ENCODE measurements around the gene NOXA1. TPM values are rescaled to one million over a fixed set of nuclear protein-coding genes. Genes with fewer than 3 reads are reported as not detected.
A peak's percentile ranks its signal among the peaks of the same experiment; 100 is the strongest.

NOXA1 gene
- total RNA-seq, 4 donors from 2014 or later = 6.3 to 11.4 (median 10.1) TPM

GRCh38 chr9:137388589-137389427 is 34.4 kb upstream of the NOXA1 start:
- H3K9me3 ChIP-seq = no peaks in the 10 kb centered on the region
- no peak overlapping the region for H3K4me3 ChIP-seq
- no peaks in the 10 kb centered on the region for H3K27me3 ChIP-seq
- no peak for DNase-seq (ENCODE audit: low spot score in 2 of 2)
- H3K4me1 ChIP-seq = peaks cover 0 to 15% (median 0%) of the 10 kb centered on the region in 4 donors
- H3K36me3 ChIP-seq = peaks cover 0 to 64% (median 0%) of the 10 kb centered on the region in 3 donors
- no peak overlapping the region for H3K27ac ChIP-seq
- TF ChIP-seq, protein P1, sequence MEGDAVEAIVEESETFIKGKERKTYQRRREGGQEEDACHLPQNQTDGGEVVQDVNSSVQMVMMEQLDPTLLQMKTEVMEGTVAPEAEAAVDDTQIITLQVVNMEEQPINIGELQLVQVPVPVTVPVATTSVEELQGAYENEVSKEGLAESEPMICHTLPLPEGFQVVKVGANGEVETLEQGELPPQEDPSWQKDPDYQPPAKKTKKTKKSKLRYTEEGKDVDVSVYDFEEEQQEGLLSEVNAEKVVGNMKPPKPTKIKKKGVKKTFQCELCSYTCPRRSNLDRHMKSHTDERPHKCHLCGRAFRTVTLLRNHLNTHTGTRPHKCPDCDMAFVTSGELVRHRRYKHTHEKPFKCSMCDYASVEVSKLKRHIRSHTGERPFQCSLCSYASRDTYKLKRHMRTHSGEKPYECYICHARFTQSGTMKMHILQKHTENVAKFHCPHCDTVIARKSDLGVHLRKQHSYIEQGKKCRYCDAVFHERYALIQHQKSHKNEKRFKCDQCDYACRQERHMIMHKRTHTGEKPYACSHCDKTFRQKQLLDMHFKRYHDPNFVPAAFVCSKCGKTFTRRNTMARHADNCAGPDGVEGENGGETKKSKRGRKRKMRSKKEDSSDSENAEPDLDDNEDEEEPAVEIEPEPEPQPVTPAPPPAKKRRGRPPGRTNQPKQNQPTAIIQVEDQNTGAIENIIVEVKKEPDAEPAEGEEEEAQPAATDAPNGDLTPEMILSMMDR (IDR thresholded peaks at IDR 0.05) = no peak
- TF ChIP-seq EP300 (IDR thresholded peaks at IDR 0.05) = no peak
- TF ChIP-seq POLR2A (IDR thresholded peaks at IDR 0.05) = no peak
- 86 to 87% methylated on average over 37 to 44 of the region's 47 CpGs for WGBS, 2 donors

DNA sequence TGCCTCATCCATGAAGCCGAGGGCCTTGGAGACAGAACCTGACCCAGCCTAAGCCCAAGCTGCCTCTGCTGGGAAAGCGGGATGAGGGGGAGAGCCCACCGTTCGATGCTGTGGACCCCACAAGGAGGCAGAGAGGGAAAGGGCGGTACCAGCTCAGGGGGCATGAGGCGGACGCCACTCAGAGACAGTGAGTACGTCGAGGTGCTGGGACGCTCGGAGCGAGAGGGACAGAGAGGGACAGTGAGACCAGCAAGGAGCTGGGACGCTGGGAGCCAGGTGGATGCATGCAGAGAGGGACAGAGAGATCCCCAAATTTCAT is 33.8 kb upstream of the NOXA1 start:
- WGBS, 2 donors = 93 to 95% methylated on average over 13 of the region's 13 CpGs
- peaks cover 0 to 62% (median 0%) of the 10 kb centered on the region in 3 donors for H3K36me3 ChIP-seq
- H3K4me1 ChIP-seq = peaks cover 0 to 15% (median 0%) of the 10 kb centered on the region in 4 donors
- H3K27me3 ChIP-seq = no peaks in the 10 kb centered on the region
- DNase-seq (ENCODE audit: low spot score in 2 of 2) = no peak
- no peak overlapping the region for H3K4me3 ChIP-seq
- H3K9me3 ChIP-seq = no peaks in the 10 kb centered on the region
- TF ChIP-seq POLR2A (IDR thresholded peaks at IDR 0.05) = no peak
- no peak for TF ChIP-seq EP300 (IDR thresholded peaks at IDR 0.05)
- TF ChIP-seq, protein P1 (IDR thresholded peaks at IDR 0.05) = no peak
- no peak overlapping the region for H3K27ac ChIP-seq

DNA sequence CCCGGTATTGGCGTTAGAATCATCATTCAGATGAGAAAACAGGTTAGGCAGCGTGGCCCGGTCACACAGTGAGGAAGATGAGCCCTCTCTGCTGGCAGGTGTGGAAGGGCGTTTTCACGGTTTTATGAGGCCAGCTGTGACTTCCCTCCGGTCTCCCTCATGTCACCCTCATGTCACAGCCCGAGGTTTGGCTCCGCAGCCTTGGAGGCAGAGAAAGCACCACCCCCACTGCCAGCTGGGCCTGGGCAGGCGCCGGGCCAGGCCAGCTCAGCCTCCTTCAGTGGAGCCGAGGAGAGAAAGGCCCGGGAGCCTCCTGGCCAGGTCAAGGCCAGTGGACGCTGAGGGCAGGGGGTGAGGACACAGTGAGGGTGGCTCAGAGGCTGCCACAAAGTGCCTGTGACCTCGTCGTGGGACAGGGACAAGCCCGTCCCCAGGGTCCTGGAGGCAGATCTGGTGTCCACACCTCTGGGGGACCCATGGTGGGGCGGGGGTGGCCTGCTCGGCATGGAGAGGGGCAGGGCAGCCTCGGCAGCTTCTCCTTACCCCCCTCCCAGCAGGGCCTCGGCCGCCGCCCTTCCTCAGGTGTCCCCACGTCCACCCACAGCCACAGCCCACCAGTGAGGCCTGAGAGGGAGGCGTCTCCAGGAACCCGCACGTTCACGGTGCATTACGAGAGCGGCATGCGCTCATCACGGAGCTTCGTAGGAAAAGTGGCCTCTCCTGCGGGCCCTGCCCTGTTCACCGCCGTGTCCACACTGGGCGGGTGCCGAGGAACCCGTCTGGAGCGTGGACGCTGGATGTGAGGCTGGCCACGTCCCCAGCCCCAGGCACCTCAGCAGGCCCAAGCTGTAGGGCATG is 32.4 kb upstream of the NOXA1 start:
- 78 to 87% methylated on average over 27 to 35 of the region's 42 CpGs for WGBS, 2 donors
- no peak for TF ChIP-seq EP300 (IDR thresholded peaks at IDR 0.05)
- TF ChIP-seq, protein P1 (IDR thresholded peaks at IDR 0.05) = no peak
- no peak for TF ChIP-seq POLR2A (IDR thresholded peaks at IDR 0.05)
- Histone ChIP-seq H3K27ac (peak overlapping the region in 3 of 4 donors; percentile 28 to 61 (median 50)), H3K4me1 (peaks cover 0 to 22% (median 0%) of the 10 kb centered on the region in 4 donors), H3K36me3 (peaks cover 0 to 59% (median 0%) of the 10 kb centered on the region in 3 donors), H3K4me3 (no peak overlapping the region), H3K27me3 (no peaks in the 10 kb centered on the region), H3K9me3 (no peaks in the 10 kb centered on the region)
- no peak for DNase-seq (ENCODE audit: low spot score in 2 of 2)

- Histone ChIP-seq H3K4me1 (peaks cover 0 to 22% (median 0%) of the 10 kb centered on the region in 4 donors), H3K4me3 (no peak overlapping the region), H3K9me3 (no peaks in the 10 kb centered on the region), H3K27ac (peak overlapping the region in 2 of 4 donors; percentile 50 to 61), H3K27me3 (no peaks in the 10 kb centered on the region), H3K36me3 (peaks cover 0 to 62% (median 0%) of the 10 kb centered on the region in 3 donors)
- WGBS, 2 donors = 66 to 82% methylated on average over 16 to 20 of the region's 22 CpGs
- TF ChIP-seq EP300 (IDR thresholded peaks at IDR 0.05) = no peak
- TF ChIP-seq, protein P1 (IDR thresholded peaks at IDR 0.05) = no peak
- TF ChIP-seq POLR2A (IDR thresholded peaks at IDR 0.05) = no peak
- DNase-seq (ENCODE audit: low spot score in 2 of 2) = no peak
Observed at GRCh38 chr9:137391411-137391754, 31.8 kb upstream of the NOXA1 start.
